Neuronal stem cell (in vitro differentiated cells): ENCODE measurements around the gene DIP2B.

Experiments used
- DNase-seq: peaks from one replicate; pipeline ENCODE4 v3.0.0-alpha.2; 2013; ENCODE audit warnings: low spot score
- H2AFZ ChIP-seq: one replicate; pipeline ENCODE4 v1.6.1; 2013; ENCODE audit warnings: mild to moderate bottlenecking, low read length, inconsistent platforms
- H2AK5ac ChIP-seq: 2 replicates; pipeline ENCODE4 v1.6.1; 2013; ENCODE audit warnings: low read depth, mild to moderate bottlenecking, inconsistent platforms, low read length, moderate library complexity, mixed read lengths
- H2BK120ac ChIP-seq: 2 replicates; pipeline ENCODE4 v1.6.1; 2013; ENCODE audit warnings: low read depth, mild to moderate bottlenecking, inconsistent platforms, low read length, moderate library complexity, mixed read lengths
- H2BK12ac ChIP-seq: one replicate; pipeline ENCODE4 v1.6.1; 2013; ENCODE audit warnings: low read length, inconsistent platforms
- H2BK15ac ChIP-seq: 2 replicates; pipeline ENCODE4 v1.6.1; 2013; ENCODE audit warnings: mild to moderate bottlenecking, low read length, inconsistent platforms, mixed read lengths
- H2BK5ac ChIP-seq: one replicate; pipeline ENCODE4 v1.6.1; 2013; ENCODE audit warnings: inconsistent platforms, mild to moderate bottlenecking, low read length, moderate library complexity
- H3K14ac ChIP-seq: one replicate; pipeline ENCODE4 v1.6.1; 2013; ENCODE audit warnings: low read length, inconsistent platforms
- H3K18ac ChIP-seq: 2 replicates; pipeline ENCODE4 v1.6.1; 2013; ENCODE audit warnings: low read length, inconsistent platforms
- H3K23ac ChIP-seq: 2 replicates; pipeline ENCODE4 v1.6.1; 2013; ENCODE audit warnings: low read depth, mild to moderate bottlenecking, mixed read lengths, low read length, inconsistent platforms; ENCODE audit not compliant: poor library complexity
- H3K27ac ChIP-seq: replicated peaks from 3 replicates; pipeline ENCODE4 v1.5.1; 2013; ENCODE audit warnings: low read length, inconsistent platforms
- H3K27me3 ChIP-seq, 3 experiments: 2 replicates each; pipeline ENCODE4 v1.6.1; 2013; ENCODE audit warnings: low read length in 3 of 3, mild to moderate bottlenecking in 2 of 3, inconsistent platforms in 1 of 3, low read depth in 1 of 3, mixed read lengths in 1 of 3, moderate library complexity in 1 of 3; ENCODE audit not compliant: control insufficient read depth in 3 of 3, insufficient read depth in 3 of 3
- H3K36me3 ChIP-seq, 2 donors: replicated peaks in 1 of 2; 2 replicates each; pipeline ENCODE4 v1.6.1; 2013; ENCODE audit warnings: low read length in 2 of 2; ENCODE audit not compliant: control insufficient read depth in 2 of 2, insufficient read depth in 2 of 2
- H3K4ac ChIP-seq: 2 replicates; pipeline ENCODE4 v1.6.1; 2013; ENCODE audit warnings: inconsistent platforms, mild to moderate bottlenecking, low read length, moderate library complexity
- H3K4me1 ChIP-seq, 2 donors: 1 replicate in 1 of 2; 2 replicates in 1 of 2; pipeline ENCODE4 v1.6.1; 2013; ENCODE audit warnings: low read length in 2 of 2, low read depth in 1 of 2; ENCODE audit not compliant: control insufficient read depth in 2 of 2, insufficient read depth in 1 of 2
- H3K4me2 ChIP-seq: one replicate; pipeline ENCODE4 v1.6.1; 2013; ENCODE audit warnings: mild to moderate bottlenecking, low read length, inconsistent platforms; ENCODE audit not compliant: insufficient read depth, poor library complexity, severe bottlenecking
- H3K4me3 ChIP-seq, 2 donors: 2 replicates each; pipeline ENCODE4 v1.5.1; 2013; ENCODE audit warnings: low read length in 2 of 2, mild to moderate bottlenecking in 2 of 2, inconsistent platforms in 1 of 2, moderate library complexity in 1 of 2
- H3K79me1 ChIP-seq: one replicate; pipeline ENCODE4 v1.6.1; 2013; ENCODE audit warnings: low read depth, mild to moderate bottlenecking, inconsistent platforms, low read length, moderate library complexity
- H3K9ac ChIP-seq: one replicate; pipeline ENCODE4 v1.6.1; 2013; ENCODE audit warnings: mild to moderate bottlenecking, low read depth, low read length, inconsistent platforms; ENCODE audit not compliant: poor library complexity
- H3K9me3 ChIP-seq, 2 donors: replicated peaks in 1 of 2; 2 replicates each; pipeline versions ENCODE3 to v1.6.1; 2013; ENCODE audit warnings: low read length in 2 of 2, mild to moderate bottlenecking in 2 of 2, inconsistent platforms in 1 of 2, low read depth in 1 of 2, mixed read lengths in 1 of 2, moderate library complexity in 1 of 2; ENCODE audit not compliant: control insufficient read depth in 2 of 2, insufficient read depth in 1 of 2
- H4K8ac ChIP-seq: one replicate; pipeline ENCODE4 v1.6.1; 2013; ENCODE audit warnings: low read depth, mild to moderate bottlenecking, inconsistent platforms, low read length, moderate library complexity
- H4K91ac ChIP-seq: one replicate; pipeline ENCODE4 v1.6.1; 2013; ENCODE audit warnings: low read length, low read depth, mild to moderate bottlenecking, inconsistent platforms; ENCODE audit not compliant: poor library complexity
- WGBS, 2 donors: extraction: QIAGEN DNeasy Blood & Tissue Kit; methylation state at CpG; one replicate each; pipeline ENCODE4 v1.1.7; 2013; ENCODE audit warnings: missing lambda C conversion rate in 2 of 2, mixed read lengths in 1 of 2; ENCODE audit not compliant: insufficient read length in 2 of 2, insufficient replicate concordance in 1 of 2; ENCODE audit errors: extremely low coverage in 2 of 2; 5-methylcytosine and 5-hydroxymethylcytosine counted together

The DIP2B gene

DNA sequence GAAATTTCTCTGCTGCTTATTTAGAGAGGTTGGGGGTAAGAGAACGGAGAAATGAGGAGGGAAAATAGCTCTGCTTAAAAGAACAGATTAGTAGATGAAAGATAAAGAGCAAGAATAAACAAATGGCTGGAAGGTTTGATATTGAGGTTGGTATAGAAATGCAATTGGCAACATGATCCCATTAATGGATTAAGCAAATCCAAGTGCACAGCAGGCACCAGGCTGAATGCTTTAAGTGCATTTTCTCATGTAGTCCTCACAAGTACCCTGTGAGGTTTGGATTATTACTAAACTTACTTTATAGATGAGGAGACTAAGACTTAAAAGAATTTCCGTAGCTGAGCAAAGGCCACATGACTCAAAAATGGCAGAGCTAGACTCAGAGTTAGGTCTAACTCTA lies 182.2 kb downstream of the DIP2B start:
- H2AFZ ChIP-seq: no peak overlapping the region
- no peak overlapping the region for H2BK5ac ChIP-seq
- no peak overlapping the region for H3K4ac ChIP-seq
- DNase-seq: no peak
- H2BK120ac ChIP-seq: no peak overlapping the region
- H2AK5ac ChIP-seq: no peak overlapping the region
- no peaks in the 10 kb centered on the region for H3K27me3 ChIP-seq
- WGBS, 2 donors: no CpG with 5 or more reads among the region's 2 CpGs
- no peaks in the 10 kb centered on the region for H3K79me1 ChIP-seq
- H3K4me1 ChIP-seq: no peaks in the 10 kb centered on the region
- no peak overlapping the region for H2BK15ac ChIP-seq
- no peak overlapping the region for H3K23ac ChIP-seq
- H3K9me3 ChIP-seq: no peaks in the 10 kb centered on the region
- no peak overlapping the region for H3K18ac ChIP-seq
- H3K9ac ChIP-seq: no peak overlapping the region
- H2BK12ac ChIP-seq: no peak overlapping the region
- H4K8ac ChIP-seq: no peak overlapping the region
- no peak overlapping the region for H3K14ac ChIP-seq
- H3K4me3 ChIP-seq: no peak overlapping the region
- no peak overlapping the region for H3K4me2 ChIP-seq
- no peak overlapping the region for H4K91ac ChIP-seq
- no peak overlapping the region for H3K27ac ChIP-seq
- peaks cover 13 to 84% of the 10 kb centered on the region in 2 donors for H3K36me3 ChIP-seq

DNA sequence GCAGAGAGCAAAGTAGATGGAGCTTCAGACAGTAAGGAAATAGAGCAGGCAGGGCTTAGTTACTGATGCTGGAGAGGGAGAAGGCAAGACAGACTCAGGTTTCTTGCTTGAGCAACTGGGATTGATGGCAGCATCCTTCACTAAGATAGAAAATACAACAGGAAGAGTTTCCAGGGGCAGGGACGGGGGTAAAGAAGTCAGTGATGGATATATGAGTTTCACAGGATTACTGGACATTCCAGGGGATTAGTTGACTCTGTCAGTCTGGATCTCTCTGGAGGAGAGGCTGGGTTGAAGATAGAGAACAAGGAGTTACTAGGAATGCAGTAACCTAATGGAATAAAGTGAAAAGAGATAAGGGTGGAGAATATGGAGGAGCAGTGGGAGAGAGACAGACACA lies 184.7 kb downstream of the DIP2B start:
- Histone ChIP-seq H3K27ac (no peak overlapping the region), H3K23ac (no peak overlapping the region)

DNA sequence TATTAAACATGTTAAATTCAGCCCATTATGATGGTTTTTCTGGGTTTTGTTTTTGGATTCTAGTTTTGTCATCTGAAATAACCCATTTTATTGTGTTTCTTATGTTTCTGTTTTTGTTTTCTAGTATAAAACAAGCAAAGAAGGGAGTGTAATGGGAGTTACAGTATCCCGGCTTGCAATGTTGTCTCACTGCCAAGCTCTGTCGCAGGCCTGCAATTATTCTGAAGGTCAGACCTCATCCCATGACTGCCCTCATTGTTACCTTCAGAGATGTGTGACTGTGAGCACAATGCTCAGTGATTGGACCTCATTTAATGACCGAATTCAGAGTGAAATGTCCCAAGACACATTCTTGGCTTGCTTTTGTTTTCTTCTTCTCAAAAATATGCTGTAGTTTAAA lies 186.1 kb downstream of the DIP2B start:
- Histone ChIP-seq H2BK12ac (no peak overlapping the region), H3K9me3 (no peaks in the 10 kb centered on the region), H3K23ac (no peak overlapping the region), H2BK15ac (no peak overlapping the region), H3K4me3 (no peak overlapping the region), H3K18ac (no peak overlapping the region), H3K27me3 (no peaks in the 10 kb centered on the region), H4K91ac (no peak overlapping the region), H3K4ac (no peak overlapping the region), H3K79me1 (no peaks in the 10 kb centered on the region), H3K14ac (no peak overlapping the region), H3K27ac (no peak overlapping the region), H3K9ac (no peak overlapping the region), H2AFZ (no peak overlapping the region), H4K8ac (no peak overlapping the region), H2BK5ac (no peak overlapping the region), H2AK5ac (no peak overlapping the region), H3K4me1 (no peaks in the 10 kb centered on the region), H3K36me3 (peaks cover 20 to 91% of the 10 kb centered on the region in 2 donors), H2BK120ac (no peak overlapping the region), H3K4me2 (no peak overlapping the region)
- DNase-seq: no peak
- WGBS, 2 donors: no CpG with 5 or more reads among the region's 3 CpGs

More for the DNA sequence above, 184.7 kb downstream of the DIP2B start:
- H3K27me3 ChIP-seq: no peaks in the 10 kb centered on the region
- no peak overlapping the region for H3K18ac ChIP-seq
- no peak overlapping the region for H2BK12ac ChIP-seq
- H3K4me2 ChIP-seq: no peak overlapping the region
- no peak overlapping the region for H2BK15ac ChIP-seq
- DNase-seq: no peak
- no CpG with 5 or more reads among the region's 1 CpG for WGBS, 2 donors
- no peak overlapping the region for H4K8ac ChIP-seq
- H2AK5ac ChIP-seq: no peak overlapping the region
- H3K36me3 ChIP-seq: peaks cover 20 to 87% of the 10 kb centered on the region in 2 donors
- no peak overlapping the region for H2BK5ac ChIP-seq
- no peak overlapping the region for H4K91ac ChIP-seq
- no peak overlapping the region for H3K4ac ChIP-seq
- no peak overlapping the region for H2BK120ac ChIP-seq
- no peak overlapping the region for H3K9ac ChIP-seq
- no peaks in the 10 kb centered on the region for H3K79me1 ChIP-seq
- H3K4me3 ChIP-seq: no peak overlapping the region
- no peaks in the 10 kb centered on the region for H3K9me3 ChIP-seq
- H3K4me1 ChIP-seq: no peaks in the 10 kb centered on the region
- H3K14ac ChIP-seq: no peak overlapping the region
- no peak overlapping the region for H2AFZ ChIP-seq

DNA sequence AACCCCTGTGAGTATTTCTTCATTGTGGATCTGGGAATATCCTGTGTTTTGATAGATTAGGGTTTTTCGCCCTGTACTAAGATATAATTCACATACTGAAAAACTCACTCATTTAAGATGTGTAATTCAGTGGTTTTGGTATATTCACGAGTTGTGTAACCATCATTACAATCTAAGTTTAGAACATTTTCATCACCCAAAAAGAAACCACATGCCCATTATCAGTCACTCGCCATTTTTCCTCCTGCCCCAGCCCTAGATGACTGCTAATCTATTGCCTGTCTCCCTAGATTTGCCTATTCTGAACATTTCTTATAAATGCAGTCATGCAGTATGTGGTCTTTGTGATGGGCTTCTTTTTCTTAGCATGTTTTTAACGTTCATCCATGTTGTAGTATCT lies 191.2 kb downstream of the DIP2B start:
- H3K36me3 ChIP-seq: peaks cover 21 to 94% of the 10 kb centered on the region in 2 donors
- H2AK5ac ChIP-seq: no peak overlapping the region
- no peak overlapping the region for H3K4me2 ChIP-seq
- H3K18ac ChIP-seq: no peak overlapping the region
- no peak overlapping the region for H3K9ac ChIP-seq
- no peak overlapping the region for H4K8ac ChIP-seq
- H3K27me3 ChIP-seq: no peaks in the 10 kb centered on the region
- no peak overlapping the region for H4K91ac ChIP-seq
- H3K4me3 ChIP-seq: no peak overlapping the region
- WGBS, 2 donors: no CpG with 5 or more reads among the region's 4 CpGs
- H2BK120ac ChIP-seq: no peak overlapping the region
- H3K79me1 ChIP-seq: no peaks in the 10 kb centered on the region
- H3K4me1 ChIP-seq: no peaks in the 10 kb centered on the region
- no peak overlapping the region for H3K4ac ChIP-seq
- H2BK5ac ChIP-seq: no peak overlapping the region
- H3K9me3 ChIP-seq: peaks cover 0 to 2% of the 10 kb centered on the region in 2 donors
- H3K23ac ChIP-seq: no peak overlapping the region
- DNase-seq: no peak
- no peak overlapping the region for H2BK15ac ChIP-seq
- no peak overlapping the region for H3K14ac ChIP-seq
- no peak overlapping the region for H2BK12ac ChIP-seq
- no peak overlapping the region for H2AFZ ChIP-seq
- no peak overlapping the region for H3K27ac ChIP-seq
